GM23248 (cell line): Measurements from ENCODE around the gene KIF21A. TPM values are rescaled to one million over a fixed set of nuclear protein-coding genes. Genes with fewer than 3 reads are reported as not detected.

Source experiments
- DNase-seq: peaks from one replicate; pipeline ENCODE4 v3.0.0-alpha.2; 2015
- H2AFZ ChIP-seq: fragments of 200-600 bp; sonication (generic); 2 replicates; pipeline ENCODE4 v1.6.1; 2016; ENCODE audit warnings: antibody characterized with exemption
- H3F3A ChIP-seq: fragments of 200-600 bp; sonication (generic); 2 replicates; pipeline ENCODE4 v1.6.1; 2016; ENCODE audit warnings: mild to moderate bottlenecking, antibody characterized with exemption, mixed run types; ENCODE audit not compliant: insufficient read depth
- H3K27ac ChIP-seq: fragments of 200-600 bp; sonication (generic); 2 replicates; pipeline ENCODE4 v1.5.1; 2016; ENCODE audit warnings: mild to moderate bottlenecking
- H3K27me3 ChIP-seq: fragments of 200-600 bp; sonication (generic); replicated peaks from 2 replicates; pipeline ENCODE4 v1.6.1; 2016; ENCODE audit warnings: mild to moderate bottlenecking; ENCODE audit not compliant: insufficient read depth
- H3K36me3 ChIP-seq: fragments of 200-600 bp; sonication (generic); 2 replicates; pipeline ENCODE4 v1.6.1; 2016; ENCODE audit warnings: low read depth, mild to moderate bottlenecking
- H3K4me1 ChIP-seq: fragments of 200-600 bp; sonication (generic); 2 replicates; pipeline ENCODE4 v1.6.1; 2016; ENCODE audit warnings: mild to moderate bottlenecking; ENCODE audit not compliant: insufficient read depth
- H3K4me2 ChIP-seq: fragments of 200-600 bp; sonication (generic); one replicate; pipeline ENCODE4 v1.6.1; 2016; ENCODE audit warnings: mild to moderate bottlenecking; ENCODE audit not compliant: unreplicated experiment
- H3K4me3 ChIP-seq: fragments of 200-600 bp; sonication (generic); 2 replicates; pipeline ENCODE4 v1.5.1; 2016; ENCODE audit warnings: mild to moderate bottlenecking
- H3K79me2 ChIP-seq: fragments of 200-600 bp; sonication (generic); 2 replicates; pipeline ENCODE4 v1.6.1; 2016; ENCODE audit warnings: mild to moderate bottlenecking; ENCODE audit not compliant: insufficient read depth
- H3K9ac ChIP-seq: fragments of 200-600 bp; sonication (generic); 2 replicates; pipeline ENCODE4 v1.6.1; 2016; ENCODE audit warnings: mild to moderate bottlenecking
- H3K9me2 ChIP-seq: fragments of 200-600 bp; sonication (generic); 2 replicates; pipeline ENCODE4 v1.6.1; 2016; ENCODE audit warnings: mixed run types, mild to moderate bottlenecking, moderate library complexity; ENCODE audit not compliant: insufficient read depth
- H3K9me3 ChIP-seq: fragments of 200-600 bp; sonication (generic); one replicate; pipeline ENCODE4 v1.6.1; 2017; ENCODE audit warnings: low read depth
- H4K20me1 ChIP-seq: fragments of 200-600 bp; sonication (generic); 2 replicates; pipeline ENCODE4 v1.6.0; 2016; ENCODE audit not compliant: insufficient read depth
- EZH2 ChIP-seq: fragments of 200-600 bp; sonication (generic); IDR thresholded peaks from 2 replicates; pipeline ENCODE4 v1.6.1; 2018; ENCODE audit warnings: antibody characterized with exemption, mild to moderate bottlenecking; ENCODE audit not compliant: insufficient read depth, poor library complexity, severe bottlenecking
- EZH2phosphoT487 ChIP-seq: fragments of 200-600 bp; sonication (generic); IDR thresholded peaks from 2 replicates; pipeline ENCODE4 v1.6.1; 2018; ENCODE audit warnings: antibody characterized with exemption, moderate library complexity, mild to moderate bottlenecking, low read depth; ENCODE audit not compliant: insufficient read depth
- WGBS, 2 experiments: methylation state at CpG; one replicate each; pipeline ENCODE4 v1.1.6; 2015 to 2017; ENCODE audit warnings: low lambda C conversion rate in 2 of 2, low coverage in 1 of 2; ENCODE audit errors: missing lambda C conversion rate in 2 of 2; 5-methylcytosine and 5-hydroxymethylcytosine counted together
- in situ Hi-C: fragments of 300-500 bp; cut with MboI; formaldehyde crosslinking; loops from 2 replicates; pipeline ENCODE4 v1.15.0; 2020
- polyA plus RNA-seq: library from polyadenylated mRNA; unstranded; fragments of >200 nt; fragmentation: Nextera tagmentation; extraction: Ambion mirVana; gene quantifications from 2 replicates; pipeline ENCODE4 v1.2.1, GENCODE V29; 2016
- total RNA-seq: library from RNA; depleted of rRNA; stranded (reverse); fragments of >200 nt; shearing (Covaris generic); gene quantifications from 2 replicates; pipeline ENCODE4 v1.2.3, GENCODE V29; 2014

The KIF21A gene
- total and polyA plus RNA-seq, 2 experiments from 2014 or later, result 1.1 to 2.4 TPM

DNA sequence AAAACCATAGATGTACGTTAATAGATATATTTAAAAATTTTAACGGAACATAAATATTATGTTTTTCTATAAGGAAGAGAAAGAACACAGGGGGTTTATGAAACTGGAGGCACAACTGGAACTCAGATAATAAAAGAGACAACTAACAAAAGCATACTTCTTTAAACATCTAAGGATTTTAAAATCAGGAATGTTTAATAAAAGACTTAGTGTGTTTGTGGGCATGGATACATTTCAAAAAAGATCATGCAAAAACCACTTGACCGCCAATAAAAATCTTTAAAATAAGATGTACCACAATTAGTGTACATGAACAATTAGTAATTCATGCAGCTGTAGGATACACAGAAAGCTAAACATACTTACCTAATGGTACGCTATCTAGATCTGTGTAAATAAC lies 113.0 kb downstream of the KIF21A start:
- in situ Hi-C loops, result no loop called here
- no peak overlapping the region for H3K27ac ChIP-seq
- no peak overlapping the region for H3K4me3 ChIP-seq
- H3K4me2 ChIP-seq, result no peak overlapping the region
- H2AFZ ChIP-seq, result no peak overlapping the region
- TF ChIP-seq EZH2 (no peak), EZH2phosphoT487 (no peak)
- H3F3A ChIP-seq, result no peaks in the 10 kb centered on the region
- no peaks in the 10 kb centered on the region for H3K9me3 ChIP-seq
- H3K27me3 ChIP-seq, result no peaks in the 10 kb centered on the region
- WGBS, 2 experiments, result 93% methylated on average over 4 of the region's 4 CpGs
- H3K9ac ChIP-seq, result no peak overlapping the region
- H4K20me1 ChIP-seq, result no peaks in the 10 kb centered on the region
- H3K79me2 ChIP-seq, result no peaks in the 10 kb centered on the region
- no peaks in the 10 kb centered on the region for H3K9me2 ChIP-seq
- no peak for DNase-seq
- no peaks in the 10 kb centered on the region for H3K36me3 ChIP-seq
- H3K4me1 ChIP-seq, result no peaks in the 10 kb centered on the region

DNA sequence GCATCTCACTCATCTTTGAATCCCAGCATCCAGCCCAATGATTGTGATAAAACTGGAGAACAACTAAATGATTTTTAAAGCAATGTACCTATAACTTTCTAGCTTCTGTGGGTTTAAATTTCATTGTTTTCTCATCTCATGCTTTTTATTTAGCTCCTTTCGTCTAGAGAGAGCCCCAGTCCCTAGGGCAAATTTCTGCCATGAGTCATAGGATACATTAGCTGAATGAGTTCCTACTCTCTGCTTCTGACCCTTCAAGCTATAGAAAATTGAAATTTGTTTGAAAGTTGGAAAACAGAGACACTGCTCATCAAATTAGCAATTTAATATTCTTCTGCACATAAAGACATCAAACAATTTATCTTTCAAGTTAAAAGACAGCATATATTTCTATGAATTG lies 113.9 kb downstream of the KIF21A start:
- in situ Hi-C loops, result no loop called here
- peak; percentile 10 for DNase-seq

DNA sequence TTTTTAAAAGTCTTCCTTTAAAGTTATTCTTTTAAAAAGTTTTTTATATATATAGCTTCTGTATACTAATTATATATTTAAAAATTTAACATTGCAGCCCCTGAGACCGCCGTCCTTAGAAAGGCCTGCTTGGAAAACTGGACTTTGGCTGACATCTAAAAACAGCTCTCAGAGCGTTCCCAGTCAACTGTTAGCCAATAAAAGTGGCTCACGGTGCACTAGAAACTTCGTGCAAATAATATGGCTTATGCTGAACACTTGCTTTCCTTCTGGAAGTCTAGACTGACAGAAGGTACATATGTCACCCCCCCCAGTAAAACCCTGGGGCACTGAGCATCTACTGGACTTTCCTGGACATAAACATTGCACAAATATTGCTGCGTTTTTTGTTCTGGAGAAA lies 115.0 kb downstream of the KIF21A start:
- Histone ChIP-seq H3K9ac (no peak overlapping the region), H3F3A (no peaks in the 10 kb centered on the region), H3K79me2 (no peaks in the 10 kb centered on the region), H3K4me2 (no peak overlapping the region), H3K36me3 (no peaks in the 10 kb centered on the region), H3K9me3 (no peaks in the 10 kb centered on the region), H3K27me3 (no peaks in the 10 kb centered on the region), H3K4me1 (no peaks in the 10 kb centered on the region), H4K20me1 (no peaks in the 10 kb centered on the region), H2AFZ (no peak overlapping the region), H3K9me2 (no peaks in the 10 kb centered on the region), H3K4me3 (no peak overlapping the region), H3K27ac (no peak overlapping the region)
- WGBS, 2 experiments, result 78 to 86% methylated on average over 6 of the region's 6 CpGs
- TF ChIP-seq EZH2 (no peak), EZH2phosphoT487 (no peak)
- DNase-seq, result no peak
- in situ Hi-C loops, result no loop called here

More for the DNA sequence above, 113.9 kb downstream of the KIF21A start:
- Histone ChIP-seq H3K9ac (no peak overlapping the region), H3K27ac (no peak overlapping the region), H2AFZ (no peak overlapping the region), H3K9me2 (no peaks in the 10 kb centered on the region), H3K4me1 (no peaks in the 10 kb centered on the region), H3K4me3 (no peak overlapping the region), H3F3A (no peaks in the 10 kb centered on the region), H3K79me2 (no peaks in the 10 kb centered on the region), H4K20me1 (no peaks in the 10 kb centered on the region), H3K36me3 (no peaks in the 10 kb centered on the region), H3K27me3 (no peaks in the 10 kb centered on the region), H3K9me3 (no peaks in the 10 kb centered on the region), H3K4me2 (no peak overlapping the region)
- TF ChIP-seq EZH2phosphoT487 (no peak), EZH2 (no peak)
- WGBS, 2 experiments, result 69 to 70% methylated on average over 1 of the region's 1 CpG

DNA sequence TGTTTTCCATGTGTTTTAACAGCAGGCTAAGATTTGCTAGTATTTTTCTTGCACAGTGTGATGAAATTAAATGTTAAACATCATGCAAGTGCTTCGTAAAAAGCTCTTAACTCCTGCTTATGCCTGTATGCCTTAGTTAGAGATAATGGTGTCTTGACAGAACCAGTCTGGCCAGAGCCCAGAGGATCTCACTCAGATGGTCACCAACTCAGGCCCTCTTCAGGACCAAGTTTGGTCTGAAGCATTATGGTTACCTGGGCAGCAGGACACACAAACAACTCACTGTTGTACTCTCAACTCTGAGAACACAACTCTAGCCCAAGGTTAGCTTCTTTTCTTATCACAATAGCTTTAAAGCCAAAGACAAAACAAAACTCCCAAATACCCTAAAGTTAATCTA lies 115.4 kb downstream of the KIF21A start:
- no peaks in the 10 kb centered on the region for H3K9me3 ChIP-seq
- in situ Hi-C loops, result no loop called here
- 94 to 97% methylated on average over 1 of the region's 1 CpG for WGBS, 2 experiments

DNA sequence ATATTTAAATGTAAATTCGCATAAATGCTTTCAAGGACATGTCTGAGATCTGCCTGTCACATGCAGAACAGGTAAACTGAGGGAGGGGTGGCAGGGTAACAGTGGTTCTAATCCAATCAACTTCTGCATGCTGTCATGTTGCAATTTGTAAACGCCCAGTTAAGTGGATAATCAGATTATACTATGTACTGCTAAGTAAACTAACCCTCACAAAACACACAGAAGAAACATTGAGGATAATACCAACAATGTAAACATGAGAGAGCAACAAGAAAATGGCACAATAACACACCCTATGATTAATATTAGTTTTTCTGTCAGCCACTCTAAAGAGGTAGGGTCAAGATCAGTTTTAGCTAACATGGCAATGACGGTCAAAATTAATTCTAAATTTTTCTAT lies 123.7 kb downstream of the KIF21A start:
- in situ Hi-C loops, result no loop called here
- Histone ChIP-seq H3K4me1 (no peaks in the 10 kb centered on the region), H3K4me2 (no peak overlapping the region), H3F3A (no peaks in the 10 kb centered on the region), H3K36me3 (no peaks in the 10 kb centered on the region), H3K4me3 (no peak overlapping the region), H4K20me1 (no peaks in the 10 kb centered on the region), H3K9ac (no peak overlapping the region), H3K9me3 (no peaks in the 10 kb centered on the region), H2AFZ (no peak overlapping the region), H3K27ac (no peak overlapping the region), H3K9me2 (no peaks in the 10 kb centered on the region), H3K27me3 (no peaks in the 10 kb centered on the region), H3K79me2 (no peaks in the 10 kb centered on the region)
- DNase-seq, result no peak
- TF ChIP-seq EZH2phosphoT487 (no peak), EZH2 (no peak)
- 93 to 96% methylated on average over 3 of the region's 3 CpGs for WGBS, 2 experiments

More for the DNA sequence above, 115.4 kb downstream of the KIF21A start:
- no peaks in the 10 kb centered on the region for H3K79me2 ChIP-seq
- no peak overlapping the region for H3K27ac ChIP-seq
- no peak for TF ChIP-seq EZH2phosphoT487
- TF ChIP-seq EZH2, result no peak
- H2AFZ ChIP-seq, result no peak overlapping the region
- no peak overlapping the region for H3K9ac ChIP-seq
- no peaks in the 10 kb centered on the region for H4K20me1 ChIP-seq
- no peaks in the 10 kb centered on the region for H3K27me3 ChIP-seq
- no peak overlapping the region for H3K4me3 ChIP-seq
- no peak overlapping the region for H3K4me2 ChIP-seq
- no peaks in the 10 kb centered on the region for H3K4me1 ChIP-seq
- H3K36me3 ChIP-seq, result no peaks in the 10 kb centered on the region
- H3F3A ChIP-seq, result no peaks in the 10 kb centered on the region
- no peaks in the 10 kb centered on the region for H3K9me2 ChIP-seq
- DNase-seq, result no peak
